GM13976 (cell line): ENCODE measurements around the gene AGK.
"Not testable (repeated sequence)": the region's sequence is repeated elsewhere in the genome, so short reads cannot be mapped to it uniquely, and the experiment has no call there.

Experiments used
- DNase-seq: peaks from one replicate; pipeline ENCODE4 v3.0.0; 2012; ENCODE audit warnings: low spot score
- CTCF ChIP-seq: IDR thresholded peaks from 2 replicates; pipeline ENCODE4 v1.5.1; 2012; ENCODE audit warnings: borderline replicate concordance, mild to moderate bottlenecking; ENCODE audit not compliant: insufficient read depth; ENCODE audit errors: extremely low read depth, missing control alignments, control extremely low read depth
- in situ Hi-C: fragments of 300-500 bp; cut with MboI; formaldehyde crosslinking; loops from one replicate; pipeline ENCODE4 v1.12.0; 2022; ENCODE audit warnings: low sequenced_read_pairs, mixed read lengths, inconsistent platforms; ENCODE audit not compliant: unreplicated experiment

AGK gene

GRCh38 chr7:141572175-141572574, 21.0 kb downstream of the AGK start:
- in situ Hi-C loops = no loop called here
- DNase-seq = no peak
- no peak for TF ChIP-seq CTCF

- no peak for TF ChIP-seq CTCF
- in situ Hi-C loops = no loop called here
- no peak for DNase-seq
Observed at GRCh38 chr7:141573511-141573910, 22.3 kb downstream of the AGK start.

GRCh38 chr7:141575164-141575563, 24.0 kb downstream of the AGK start:
- no peak for DNase-seq
- no peak for TF ChIP-seq CTCF
- in situ Hi-C loops = no loop called here

- TF ChIP-seq CTCF = no peak
- DNase-seq = no peak
- in situ Hi-C loops = no loop called here
Observed at GRCh38 chr7:141575654-141576448, 24.6 kb downstream of the AGK start.

GRCh38 chr7:141577043-141577839, 26.0 kb downstream of the AGK start:
- TF ChIP-seq CTCF = no peak
- no peak for DNase-seq
- in situ Hi-C loops = no loop called here

GRCh38 chr7:141579953-141580352, 28.7 kb downstream of the AGK start:
- in situ Hi-C loops, DNase-seq: not testable (repeated sequence)

- in situ Hi-C loops, DNase-seq: not testable (repeated sequence)
Observed at GRCh38 chr7:141582063-141582462, 30.9 kb downstream of the AGK start.
